Keratinocyte (primary cell): Measurements from ENCODE around the gene RICTOR. TPM values are rescaled to one million over a fixed set of nuclear protein-coding genes. Genes with fewer than 3 reads are reported as not detected.
A peak's percentile ranks its signal among the peaks of the same experiment; 100 is the strongest.

Source experiments
- DNase-seq: peaks from one replicate; pipeline ENCODE4 v3.0.0-alpha.2; 2011; ENCODE audit warnings: low read depth, missing footprints, low spot score
- FAIRE-seq: peaks from 2 replicates; lab custom pipeline; 2011; peaks lifted over from hg19 to GRCh38; lab: Jason Lieb, UNC
- H2AFZ ChIP-seq: 2 replicates; pipeline ENCODE4 v1.6.0; 2012; ENCODE audit warnings: low read length, control low read depth, inconsistent platforms; ENCODE audit not compliant: control insufficient read depth
- H3K27ac ChIP-seq: 2 replicates; pipeline ENCODE4 v1.5.1; 2011; ENCODE audit warnings: low read length; ENCODE audit not compliant: control insufficient read depth, insufficient read depth
- H3K27me3 ChIP-seq: 3 replicates; pipeline ENCODE4 v1.6.0; 2011; ENCODE audit warnings: low read length; ENCODE audit not compliant: control insufficient read depth, insufficient read depth; ENCODE audit errors: extremely low read depth
- H3K36me3 ChIP-seq, 2 experiments: 2 replicates in 1 of 2; 3 replicates in 1 of 2; pipeline ENCODE4 v1.5.1; 2011; ENCODE audit warnings: low read length in 2 of 2, mild to moderate bottlenecking in 1 of 2; ENCODE audit not compliant: control insufficient read depth in 2 of 2, insufficient read depth in 2 of 2; ENCODE audit errors: extremely low read depth in 1 of 2
- H3K4me1 ChIP-seq: 3 replicates; pipeline ENCODE4 v1.5.1; 2011; ENCODE audit warnings: low read length; ENCODE audit not compliant: control insufficient read depth, insufficient read depth; ENCODE audit errors: extremely low read depth
- H3K4me2 ChIP-seq: 3 replicates; pipeline ENCODE4 v1.6.0; 2011; ENCODE audit warnings: low read depth, low read length; ENCODE audit not compliant: control insufficient read depth, insufficient read depth; ENCODE audit errors: extremely low read depth
- H3K4me3 ChIP-seq, 3 experiments: fragments of 200-600 bp in 1 of 3; sonication (generic) in 1 of 3; 2 replicates in 2 of 3; 3 replicates in 1 of 3; pipeline ENCODE4 v1.5.1; 2011 to 2016; ENCODE audit warnings: low read length in 3 of 3, mild to moderate bottlenecking in 3 of 3, control low read depth in 2 of 3, inconsistent platforms in 1 of 3, low read depth in 1 of 3, mixed read lengths in 1 of 3, mixed run types in 1 of 3, moderate library complexity in 1 of 3; ENCODE audit not compliant: control insufficient read depth in 2 of 3, insufficient read depth in 2 of 3; ENCODE audit errors: extremely low read depth in 1 of 3
- H3K79me2 ChIP-seq: 2 replicates; pipeline ENCODE4 v1.6.0; 2012; ENCODE audit warnings: low read length; ENCODE audit not compliant: control insufficient read depth, insufficient read depth
- H3K9ac ChIP-seq: 3 replicates; pipeline ENCODE4 v1.6.0; 2011; ENCODE audit warnings: low read length; ENCODE audit not compliant: control insufficient read depth, insufficient read depth; ENCODE audit errors: extremely low read depth
- H3K9me1 ChIP-seq: 3 replicates; pipeline ENCODE4 v1.6.0; 2011; ENCODE audit warnings: low read length; ENCODE audit not compliant: control insufficient read depth, insufficient read depth; ENCODE audit errors: extremely low read depth
- H3K9me3 ChIP-seq: 2 replicates; pipeline ENCODE4 v1.5.1; 2012; ENCODE audit warnings: low read depth, low read length; ENCODE audit not compliant: control insufficient read depth
- H4K20me1 ChIP-seq: 3 replicates; pipeline ENCODE4 v1.6.0; 2011; ENCODE audit warnings: low read length; ENCODE audit not compliant: control insufficient read depth, insufficient read depth; ENCODE audit errors: extremely low read depth
- CTCF ChIP-seq, 3 experiments: IDR thresholded peaks in 1 of 3; conservative IDR thresholded peaks in 1 of 3; optimal IDR thresholded peaks in 1 of 3; 2 replicates in 2 of 3; 3 replicates in 1 of 3; pipeline versions ENCODE3 to v1.5.1; 2011; ENCODE audit warnings: low read length in 3 of 3, mild to moderate bottlenecking in 3 of 3, moderate library complexity in 2 of 3, control low read depth in 1 of 3, inconsistent platforms in 1 of 3; ENCODE audit not compliant: insufficient read depth in 2 of 3; ENCODE audit errors: extremely low read depth in 1 of 3
- EZH2 ChIP-seq: IDR thresholded peaks from one replicate; pipeline ENCODE4 v1.6.1; 2012; ENCODE audit warnings: inconsistent platforms, mild to moderate bottlenecking, low read length, moderate library complexity
- dilution Hi-C: fragments of 300-500 bp; cut with MboI; formaldehyde crosslinking; loops from one replicate; pipeline ENCODE4 v1.7.0; 2020; ENCODE audit warnings: low sequenced_read_pairs; ENCODE audit not compliant: extremely low pct_ligation_motif_present
- polyA plus RNA-seq, 5 experiments: library from polyadenylated mRNA; depleted of rRNA in 3 of 5; stranded (reverse) in 3 of 5; stranded (forward) in 1 of 5; unstranded in 1 of 5; fragments of >200 nt; gene quantifications; 1 replicate in 1 of 5; 2 replicates in 3 of 5; 3 replicates in 1 of 5; pipeline versions ENCODE4 v1.2.1 to v1.2.3, GENCODE V29; 2011 to 2012; ENCODE audit warnings: missing spikeins in 2 of 5, low read depth in 1 of 5, low replicate concordance in 1 of 5

The RICTOR gene
- polyA plus RNA-seq, 1 donor (not counting 4 experiments of a cell fraction or from before 2014, with no cell fraction given): 11.5 TPM

DNA sequence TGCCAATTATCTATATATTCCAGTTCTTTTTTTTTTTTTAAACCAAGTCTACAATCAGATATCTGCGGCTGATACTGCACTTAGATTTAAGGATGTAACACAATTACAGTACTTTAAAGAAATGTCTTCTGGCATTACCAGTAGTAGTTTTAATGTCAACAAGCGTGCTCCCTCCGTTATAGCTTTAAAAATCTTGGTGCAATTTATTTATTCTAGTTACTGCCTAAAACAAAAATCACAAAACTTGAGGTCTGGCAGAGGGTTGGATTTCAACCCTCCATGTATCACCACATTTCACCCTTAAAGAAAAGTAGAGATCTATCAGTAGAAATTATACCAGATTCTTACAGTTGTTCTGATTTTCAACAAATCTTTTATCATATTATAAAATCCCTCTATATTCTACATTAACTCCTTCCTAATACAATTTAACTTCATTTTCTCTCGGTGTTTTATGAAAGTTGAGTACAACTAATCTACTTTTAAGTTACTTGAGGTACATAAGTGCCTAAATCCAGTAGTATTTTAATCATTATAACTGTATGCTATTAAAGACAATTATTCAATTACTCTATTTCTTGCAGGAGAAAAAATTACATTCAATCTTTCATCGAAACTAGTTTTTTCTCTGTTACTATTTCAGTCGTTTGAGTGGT, 2.0 kb upstream of the RICTOR start:
- Histone ChIP-seq H3K4me1 (peaks cover 19% of the 10 kb centered on the region), H3K9ac (peak overlapping the region; percentile 38), H2AFZ (peak overlapping the region; percentile 61), H3K79me2 (peaks cover 31% of the 10 kb centered on the region), H3K9me1 (no peaks in the 10 kb centered on the region), H3K27ac (peak overlapping the region; percentile 68), H3K4me3 (peak overlapping the region in 1 of 3 experiments; percentile 43), H3K27me3 (no peaks in the 10 kb centered on the region), H4K20me1 (no peaks in the 10 kb centered on the region), H3K9me3 (no peaks in the 10 kb centered on the region), H3K4me2 (peak overlapping the region; percentile 81), H3K36me3 (no peaks in the 10 kb centered on the region)
- TF ChIP-seq EZH2 (no peak), CTCF (optimal IDR thresholded peaks at IDR 0.05 in 1 of 3, IDR thresholded peaks at IDR 0.05 in 1 of 3, conservative IDR thresholded peaks at IDR 0.05 in 1 of 3; ENCODE audit: extremely low read depth in 1 of 3, insufficient read depth in 2 of 3, low read length in 3 of 3) (no peak)
- dilution Hi-C loops: no loop called here
- DNase-seq (no peak), FAIRE-seq (no peak)

GRCh38 chr5:39073767-39074016, 507 bp downstream of the RICTOR start:
- H3K4me2 ChIP-seq: peak overlapping the region; percentile 71
- no peaks in the 10 kb centered on the region for H3K27me3 ChIP-seq
- dilution Hi-C loops: no loop called here
- peaks cover 16% of the 10 kb centered on the region for H3K4me1 ChIP-seq
- peak overlapping the region; percentile 97 for H3K9ac ChIP-seq
- DNase-seq: no peak
- peak overlapping the region; percentile 93 for H3K27ac ChIP-seq
- H3K4me3 ChIP-seq: peak overlapping the region; percentile 77 to 96 (median 90)
- no peak for FAIRE-seq
- peaks cover 54% of the 10 kb centered on the region for H3K79me2 ChIP-seq
- TF ChIP-seq CTCF (optimal IDR thresholded peaks at IDR 0.05 in 1 of 3, IDR thresholded peaks at IDR 0.05 in 1 of 3, conservative IDR thresholded peaks at IDR 0.05 in 1 of 3; ENCODE audit: extremely low read depth in 1 of 3, insufficient read depth in 2 of 3, low read length in 3 of 3) (no peak), EZH2 (no peak)
- peaks cover 2 to 7% of the 10 kb centered on the region in 2 experiments for H3K36me3 ChIP-seq
- H2AFZ ChIP-seq: peak overlapping the region; percentile 48
- H3K9me3 ChIP-seq: no peaks in the 10 kb centered on the region
- peaks cover under 1% of the 10 kb centered on the region for H4K20me1 ChIP-seq
- H3K9me1 ChIP-seq: no peaks in the 10 kb centered on the region
